ENCODE results near the gene LYPD5.

DNA sequence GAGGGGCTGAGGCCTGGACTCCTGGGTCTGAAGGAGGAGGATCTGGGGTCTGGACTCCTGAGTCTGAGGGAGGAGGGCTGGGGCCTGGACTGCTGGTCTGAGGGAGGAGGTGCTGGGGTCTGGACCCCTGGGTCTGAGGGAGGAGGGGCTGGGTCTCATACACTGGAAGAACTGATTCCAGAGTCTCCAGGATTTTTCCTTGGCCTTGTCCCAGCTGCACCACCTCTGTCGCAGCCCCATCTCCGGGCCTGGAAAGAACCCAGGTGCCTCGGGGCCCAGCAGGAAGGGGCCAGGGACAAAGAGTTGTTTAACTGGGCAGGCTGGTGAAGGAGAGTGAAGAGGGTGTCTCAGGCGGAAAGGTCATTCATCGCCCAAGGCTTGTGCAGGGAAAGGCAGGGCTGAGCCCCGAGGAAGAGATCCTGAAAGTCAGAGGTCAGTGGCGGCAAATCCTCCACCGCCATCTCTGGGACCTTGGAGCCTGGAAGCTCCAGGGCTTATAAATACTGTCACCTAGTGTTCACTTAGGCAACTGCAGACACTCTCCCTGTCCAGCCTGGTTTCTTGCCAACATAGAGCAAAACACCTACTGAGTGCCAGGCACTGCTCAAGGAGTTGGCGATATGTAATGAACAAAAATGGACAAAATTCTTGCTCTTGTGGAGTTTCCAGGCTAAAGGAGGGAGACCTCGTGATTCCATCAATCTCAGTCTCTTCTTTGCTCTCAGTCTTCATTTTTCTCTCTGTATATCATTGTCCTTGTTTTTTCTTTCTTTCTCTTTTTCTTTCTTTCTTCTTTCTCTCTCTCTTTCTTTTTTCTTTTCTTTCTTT is 17.1 kb downstream of the LYPD5 start:
- TF ChIP-seq CTCF (IDR thresholded peaks at IDR 0.05; ENCODE audit: poor library complexity, severe bottlenecking), result peak; percentile 92
- TF ChIP-seq REST (IDR thresholded peaks at IDR 0.05; ENCODE audit: borderline replicate concordance), result no peak
- no peak for TF ChIP-seq EP300 (conservative IDR thresholded peaks at IDR 0.05; ENCODE audit: poor library complexity, severe bottlenecking)
- TF ChIP-seq TAF1 (IDR thresholded peaks at IDR 0.05; ENCODE audit: low read depth), result no peak
- no peak for TF ChIP-seq POLR2AphosphoS5 (IDR thresholded peaks at IDR 0.05)
- TF ChIP-seq EZH2 (IDR thresholded peaks at IDR 0.05; ENCODE audit: borderline replicate concordance, insufficient read depth, low read length, poor library complexity, severe bottlenecking), result no peak
- TF ChIP-seq SMC3 (conservative IDR thresholded peaks at IDR 0.05; ENCODE audit: poor library complexity), result peak; percentile 81

Data from neural cell (in vitro differentiated cells).